Stimulated activated CD4-positive, alpha-beta T cell treated with anti-CD3 and anti-CD28 coated beads, TNF-alpha, amount 100 ng/mL, for 48 hours (primary cell): ENCODE results near the gene PCNP.
"Not testable (repeated sequence)": the region's sequence is repeated elsewhere in the genome, so short reads cannot be mapped to it uniquely, and the experiment has no call there.

Experiments used
- DNase-seq, 3 donors: peaks; one replicate each; pipeline ENCODE4 v3.0.0-alpha.2; 2020; ENCODE audit warnings: low read depth in 3 of 3

Gene PCNP

GRCh38 chr3:101567528-101568317 is 6.3 kb upstream of the PCNP start:
- peak; percentile 21 to 51 (median 35) for DNase-seq

- no peak for DNase-seq
Measured at GRCh38 chr3:101571028-101571895, 2.7 kb upstream of the PCNP start.

GRCh38 chr3:101574388-101575112 is 570 bp downstream of the PCNP start:
- peak in 2 of 3 donors; percentile 25 to 33 for DNase-seq

- no peak for DNase-seq
Measured at GRCh38 chr3:101577286-101577685, 3.3 kb downstream of the PCNP start.

GRCh38 chr3:101588616-101589015 is 14.6 kb downstream of the PCNP start:
- no peak for DNase-seq

GRCh38 chr3:101591071-101591470 is 17.1 kb downstream of the PCNP start:
- no peak for DNase-seq

- DNase-seq, result no peak
Measured at GRCh38 chr3:101602731-101603130, 28.8 kb downstream of the PCNP start.

GRCh38 chr3:101603184-101603583 is 29.2 kb downstream of the PCNP start:
- DNase-seq, result no peak

GRCh38 chr3:101605398-101605797 is 31.4 kb downstream of the PCNP start:
- not testable (repeated sequence) for DNase-seq

GRCh38 chr3:101611023-101611422 is 37.0 kb downstream of the PCNP start:
- DNase-seq, result no peak

GRCh38 chr3:101613014-101613413 is 39.0 kb downstream of the PCNP start:
- DNase-seq, result not testable (repeated sequence)

GRCh38 chr3:101615525-101615924 is 41.5 kb downstream of the PCNP start:
- no peak for DNase-seq

GRCh38 chr3:101617478-101617877 is 43.5 kb downstream of the PCNP start:
- DNase-seq, result no peak

- no peak for DNase-seq
Measured at GRCh38 chr3:101618726-101619125, 44.7 kb downstream of the PCNP start.

- no peak for DNase-seq
Measured at GRCh38 chr3:101619734-101620133, 45.8 kb downstream of the PCNP start.

GRCh38 chr3:101623656-101624055 is 49.7 kb downstream of the PCNP start:
- no peak for DNase-seq

GRCh38 chr3:101624857-101625256 is 50.9 kb downstream of the PCNP start:
- DNase-seq, result no peak

GRCh38 chr3:101625879-101626278 is 51.9 kb downstream of the PCNP start:
- no peak for DNase-seq

GRCh38 chr3:101629219-101629618 is 55.2 kb downstream of the PCNP start:
- no peak for DNase-seq

GRCh38 chr3:101631098-101631796 is 57.3 kb downstream of the PCNP start:
- DNase-seq, result no peak

GRCh38 chr3:101631959-101632358 is 58.0 kb downstream of the PCNP start:
- DNase-seq, result not testable (repeated sequence)

GRCh38 chr3:101632586-101632985 is 58.6 kb downstream of the PCNP start:
- no peak for DNase-seq
